Adrenal gland (tissue), 12 donors: Measurements from ENCODE around the gene SSC4D. TPM values are rescaled to one million over a fixed set of nuclear protein-coding genes. Genes with fewer than 3 reads are reported as not detected.

Experiments used
- DNase-seq, 7 donors: peaks; one replicate each; pipeline ENCODE4 v3.0.0-alpha.2; 2019 to 2020
- H3K27ac ChIP-seq, 5 donors: fragments of 200-600 bp; sonication (generic) in 4 of 5; 1 replicate in 3 of 5; 2 replicates in 2 of 5; pipeline versions ENCODE4 v1.5.1 to v1.8.0; 2016 to 2020; ENCODE audit warnings: mild to moderate bottlenecking in 1 of 5
- H3K27me3 ChIP-seq: fragments of 200-600 bp; 2 replicates; pipeline ENCODE4 v1.8.0; 2021
- H3K36me3 ChIP-seq, 2 donors: fragments of 200-600 bp; replicated peaks in 1 of 2; 1 replicate in 1 of 2; 2 replicates in 1 of 2; pipeline versions ENCODE4 v1.5.1 to v1.8.0; 2018 to 2022
- H3K4me1 ChIP-seq, 2 donors: fragments of 200-600 bp; replicated peaks in 1 of 2; 1 replicate in 1 of 2; 2 replicates in 1 of 2; pipeline versions ENCODE4 v1.5.1 to v1.8.0; 2018 to 2021
- H3K4me3 ChIP-seq, 4 donors: fragments of 200-600 bp; sonication (generic) in 3 of 4; one replicate each; pipeline ENCODE4 v1.5.1; 2016 to 2018
- H3K9me3 ChIP-seq, 3 donors: fragments of 200-600 bp; sonication (generic) in 1 of 3; replicated peaks in 1 of 3; 1 replicate in 2 of 3; 2 replicates in 1 of 3; pipeline versions ENCODE4 v1.5.1 to v1.8.0; 2016 to 2021
- POLR2A ChIP-seq, 2 donors: fragments of 450-650 bp; IDR thresholded peaks; one replicate each; pipeline ENCODE4 v1.6.1; 2017; ENCODE audit warnings: antibody characterized with exemption in 2 of 2, mild to moderate bottlenecking in 2 of 2, moderate library complexity in 1 of 2
- WGBS, 4 donors: extraction: QIAGEN DNeasy Blood & Tissue Kit in 2 of 4; methylation state at CpG; one replicate each; pipeline versions ENCODE4 v1.1.5 to v1.1.7; 2013 to 2017; 5-methylcytosine and 5-hydroxymethylcytosine counted together
- intact Hi-C, 2 donors: fragments of 100-400 bp; cut with DNase I; formaldehyde crosslinking; loops; one replicate each; pipeline versions ENCODE4 v1.14.1 to v1.15.0; 2022 to 2023
- polyA plus RNA-seq, 3 donors: library from polyadenylated mRNA; stranded (reverse); fragments of 200-250 nt in 2 of 3; fragments of 350-450 nt in 1 of 3; fragmentation: Illumina TruSeq in 1 of 3; extraction: RNeasy Lipid Tissue Mini Kit (QIAGEN cat#74804) in 1 of 3; gene quantifications; one replicate each; pipeline ENCODE4 v1.2.3, GENCODE V29; 2013 to 2014
- total RNA-seq, 9 donors: library from RNA; depleted of rRNA in 4 of 9; stranded (reverse); fragments of >200 nt in 4 of 9; fragments of 120-200 nt in 1 of 9; fragmentation: NEBNext Ultra II Directional in 1 of 9; extraction: Animal tissue kit (Norgen Biotek cat#: 25700) in 1 of 9; gene quantifications; one replicate each; pipeline versions ENCODE4 v1.1.0 to v1.2.4, GENCODE V29; 2013 to 2023
- TF ChIP-seq, protein P1 (sequence below), 6 experiments: fragments of 450-650 bp in 4 of 6; fragments of 200-600 bp in 2 of 6; sonication (generic) in 1 of 6; IDR thresholded peaks; 1 replicate in 5 of 6; 2 replicates in 1 of 6; pipeline versions ENCODE4 v1.5.1 to v1.8.0; 2016 to 2021; ENCODE audit warnings: antibody characterized with exemption in 6 of 6, mild to moderate bottlenecking in 2 of 6, moderate library complexity in 1 of 6
- donor health status: healthy with polysubstance abuse.
- donor health status: Bipolar disorder and iron deficiency.
- donor health status: DM: yes; HTN: yes; CAD: no.
- donor health status: DM: no; HTN: no; CAD: no.
- donor health status: DM: no; HTN: no; CAD: no.
- donor health status: DM: yes; HTN: yes; CAD: no.

The SSC4D gene
- total and polyA plus RNA-seq, 12 donors: 0.60 to 10.7 (median 2.0) TPM

DNA sequence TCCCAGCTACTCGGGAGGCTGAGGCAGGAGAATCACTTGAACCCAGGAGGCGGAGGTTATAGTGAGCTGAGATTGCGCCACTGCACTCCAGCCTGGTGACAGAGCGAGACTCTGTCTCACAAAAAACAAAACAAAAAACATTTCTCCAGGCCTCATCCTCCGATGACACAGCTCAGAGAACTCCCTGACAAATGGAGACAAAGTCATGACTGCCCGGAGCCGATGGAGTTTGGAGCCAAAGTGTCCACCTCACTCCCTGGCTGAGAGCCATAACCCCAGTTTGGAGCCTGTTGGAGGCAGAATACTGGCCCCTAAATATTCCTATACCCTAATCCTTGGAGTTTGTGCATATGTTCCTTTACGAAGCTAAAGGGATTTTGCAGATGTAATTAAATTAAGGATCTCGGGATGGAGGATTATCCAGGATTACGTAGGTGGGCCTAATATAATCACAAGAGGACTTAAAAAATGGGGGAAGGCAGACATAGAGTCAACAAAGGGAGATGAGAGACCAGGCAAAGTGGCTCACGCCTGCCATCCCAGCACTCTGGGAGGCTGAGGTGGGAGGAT lies 22.7 kb downstream of the SSC4D start:
- WGBS, 4 donors: 69 to 87% (median 71%) methylated on average over 11 of the region's 11 CpGs
- H3K27me3 ChIP-seq: no peaks in the 10 kb centered on the region
- no peaks in the 10 kb centered on the region for H3K9me3 ChIP-seq
- TF ChIP-seq, protein P1, sequence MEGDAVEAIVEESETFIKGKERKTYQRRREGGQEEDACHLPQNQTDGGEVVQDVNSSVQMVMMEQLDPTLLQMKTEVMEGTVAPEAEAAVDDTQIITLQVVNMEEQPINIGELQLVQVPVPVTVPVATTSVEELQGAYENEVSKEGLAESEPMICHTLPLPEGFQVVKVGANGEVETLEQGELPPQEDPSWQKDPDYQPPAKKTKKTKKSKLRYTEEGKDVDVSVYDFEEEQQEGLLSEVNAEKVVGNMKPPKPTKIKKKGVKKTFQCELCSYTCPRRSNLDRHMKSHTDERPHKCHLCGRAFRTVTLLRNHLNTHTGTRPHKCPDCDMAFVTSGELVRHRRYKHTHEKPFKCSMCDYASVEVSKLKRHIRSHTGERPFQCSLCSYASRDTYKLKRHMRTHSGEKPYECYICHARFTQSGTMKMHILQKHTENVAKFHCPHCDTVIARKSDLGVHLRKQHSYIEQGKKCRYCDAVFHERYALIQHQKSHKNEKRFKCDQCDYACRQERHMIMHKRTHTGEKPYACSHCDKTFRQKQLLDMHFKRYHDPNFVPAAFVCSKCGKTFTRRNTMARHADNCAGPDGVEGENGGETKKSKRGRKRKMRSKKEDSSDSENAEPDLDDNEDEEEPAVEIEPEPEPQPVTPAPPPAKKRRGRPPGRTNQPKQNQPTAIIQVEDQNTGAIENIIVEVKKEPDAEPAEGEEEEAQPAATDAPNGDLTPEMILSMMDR (IDR thresholded peaks at IDR 0.05): no peak
- TF ChIP-seq POLR2A (IDR thresholded peaks at IDR 0.05): no peak
- peak in 6 of 7 donors; percentile 54 to 80 (median 68) for DNase-seq
- intact Hi-C loops: no loop called here
- no peak overlapping the region for H3K4me3 ChIP-seq
- H3K36me3 ChIP-seq: no peaks in the 10 kb centered on the region
- H3K27ac ChIP-seq: peak overlapping the region in 2 of 5 donors; percentile 27 to 70
- peaks cover 0 to 4% of the 10 kb centered on the region in 2 donors for H3K4me1 ChIP-seq

- H3K27me3 ChIP-seq: no peaks in the 10 kb centered on the region
- WGBS, 4 donors: 74 to 79% (median 75%) methylated on average over 13 of the region's 13 CpGs
- no peak overlapping the region for H3K27ac ChIP-seq
- peak in 1 of 7 donors; percentile 61 for DNase-seq
- H3K4me3 ChIP-seq: no peak overlapping the region
- H3K36me3 ChIP-seq: no peaks in the 10 kb centered on the region
- intact Hi-C loops: no loop called here
- TF ChIP-seq POLR2A (IDR thresholded peaks at IDR 0.05): no peak
- TF ChIP-seq, protein P1 (IDR thresholded peaks at IDR 0.05): no peak
- peaks cover 12 to 17% of the 10 kb centered on the region in 2 donors for H3K4me1 ChIP-seq
- no peaks in the 10 kb centered on the region for H3K9me3 ChIP-seq
Measured at GRCh38 chr7:76383089-76383944, 26.2 kb downstream of the SSC4D start.

GRCh38 chr7:76381814-76382213 lies 27.7 kb downstream of the SSC4D start:
- Histone ChIP-seq H3K4me3 (no peak overlapping the region), H3K27ac (no peak overlapping the region), H3K9me3 (no peaks in the 10 kb centered on the region), H3K27me3 (no peaks in the 10 kb centered on the region), H3K36me3 (no peaks in the 10 kb centered on the region), H3K4me1 (peaks cover 12 to 24% of the 10 kb centered on the region in 2 donors)
- WGBS, 4 donors: 84 to 92% (median 90%) methylated on average over 7 of the region's 7 CpGs
- intact Hi-C loops: no loop called here
- DNase-seq: no peak
- TF ChIP-seq, protein P1 (IDR thresholded peaks at IDR 0.05): no peak
- TF ChIP-seq POLR2A (IDR thresholded peaks at IDR 0.05): no peak

GRCh38 chr7:76380623-76380966 lies 28.9 kb downstream of the SSC4D start:
- H3K4me3 ChIP-seq: peak overlapping the region in 1 of 4 donors; percentile 42
- intact Hi-C loops: no loop called here
- H3K27ac ChIP-seq: peak overlapping the region; percentile 79 to 97 (median 91)
- H3K9me3 ChIP-seq: no peaks in the 10 kb centered on the region
- H3K27me3 ChIP-seq: no peaks in the 10 kb centered on the region
- WGBS, 4 donors: 70 to 88% (median 83%) methylated on average over 7 of the region's 7 CpGs
- TF ChIP-seq POLR2A (IDR thresholded peaks at IDR 0.05): no peak
- TF ChIP-seq, protein P1 (IDR thresholded peaks at IDR 0.05): no peak
- peaks cover 12 to 24% of the 10 kb centered on the region in 2 donors for H3K4me1 ChIP-seq
- peak in 1 of 7 donors; percentile 70 for DNase-seq
- no peaks in the 10 kb centered on the region for H3K36me3 ChIP-seq
